ENCODE measurements around the gene KRCC1.
"Not testable (repeated sequence)": the region's sequence is repeated elsewhere in the genome, so short reads cannot be mapped to it uniquely, and the experiment has no call there.

Gene KRCC1

DNA sequence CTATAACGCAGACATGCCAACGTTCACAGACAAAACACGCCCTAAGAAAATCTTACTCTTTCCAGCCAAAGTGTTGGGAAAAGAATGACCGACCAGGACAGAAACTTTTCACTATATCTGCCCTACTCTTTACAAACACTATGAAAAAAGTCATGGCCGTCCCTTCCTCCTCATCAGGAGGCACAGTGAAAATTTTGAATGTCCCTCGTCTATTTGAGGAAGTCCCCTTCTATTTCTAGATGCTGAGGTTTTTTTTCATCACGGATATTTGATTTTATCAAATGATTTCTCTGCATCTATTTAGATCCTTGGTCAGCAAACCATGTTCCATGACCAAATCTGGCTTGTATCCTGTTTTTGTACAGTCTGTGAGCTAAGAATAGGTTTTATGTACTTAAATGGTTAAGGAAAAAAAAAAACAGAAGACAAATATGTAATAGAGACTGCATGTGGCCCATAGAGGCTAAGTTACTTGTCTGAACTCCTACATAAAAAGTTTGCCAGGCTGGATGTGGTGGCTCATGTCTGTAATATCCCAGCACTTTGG lies 61.2 kb downstream of the KRCC1 start:
- DNase-seq, result not testable (repeated sequence)

DNA sequence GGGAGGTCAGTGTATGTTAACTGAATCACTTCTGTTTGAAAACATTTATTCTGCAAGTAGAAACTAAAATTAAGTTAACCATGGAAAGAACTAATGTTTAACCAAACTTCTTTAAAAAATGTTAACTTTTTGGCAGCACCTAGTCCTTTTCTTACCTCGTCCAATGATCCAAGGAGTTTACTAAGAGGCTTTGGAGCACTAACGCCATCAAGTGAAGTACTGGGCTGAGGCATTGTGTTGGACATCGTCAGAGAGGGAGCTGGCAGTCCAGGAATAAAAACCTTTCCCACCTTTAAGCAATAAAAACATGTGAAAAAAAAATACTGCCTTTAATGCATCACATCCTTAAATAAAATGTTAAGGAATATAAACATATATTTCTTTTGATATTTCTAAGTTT lies 63.0 kb downstream of the KRCC1 start:
- DNase-seq, result not testable (repeated sequence)

DNA sequence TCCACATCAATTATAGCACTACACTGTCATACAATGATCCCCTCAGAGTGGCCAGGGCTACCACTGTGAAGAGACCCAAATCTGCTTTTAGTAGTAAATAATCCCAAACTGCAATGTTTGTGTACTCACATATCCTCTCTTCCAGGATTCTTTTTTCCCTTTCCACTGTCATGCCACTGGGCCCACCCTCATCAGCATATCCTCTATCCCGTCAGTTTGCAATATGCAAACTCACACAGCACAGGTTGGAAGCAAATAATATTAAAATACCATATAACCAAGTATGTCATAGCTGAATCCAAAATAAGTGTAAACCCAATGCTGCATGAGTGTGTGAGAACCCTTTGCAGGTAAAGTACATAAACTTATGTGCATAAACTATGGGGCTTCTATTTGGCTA lies 68.1 kb downstream of the KRCC1 start:
- DNase-seq, result not testable (repeated sequence)

DNA sequence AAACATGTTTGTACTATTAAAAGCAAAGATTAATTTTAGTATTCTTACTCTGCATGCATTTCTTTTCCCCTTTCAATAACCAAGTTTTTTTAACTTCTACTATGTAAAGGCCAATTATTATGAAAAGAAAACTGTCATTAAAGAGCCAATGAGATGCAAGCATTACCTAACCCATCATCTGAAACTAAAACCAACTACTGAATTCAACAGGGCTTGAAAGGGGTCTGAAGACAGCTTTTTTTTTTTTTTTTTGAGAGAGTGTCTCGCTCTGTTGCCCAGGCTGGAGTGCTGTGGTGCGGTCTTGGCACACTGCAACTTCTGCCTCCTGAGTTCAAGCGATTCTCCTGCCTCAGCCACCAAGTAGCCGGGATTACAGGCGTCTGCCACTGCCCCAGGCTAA lies 69.7 kb downstream of the KRCC1 start:
- not testable (repeated sequence) for DNase-seq

DNA sequence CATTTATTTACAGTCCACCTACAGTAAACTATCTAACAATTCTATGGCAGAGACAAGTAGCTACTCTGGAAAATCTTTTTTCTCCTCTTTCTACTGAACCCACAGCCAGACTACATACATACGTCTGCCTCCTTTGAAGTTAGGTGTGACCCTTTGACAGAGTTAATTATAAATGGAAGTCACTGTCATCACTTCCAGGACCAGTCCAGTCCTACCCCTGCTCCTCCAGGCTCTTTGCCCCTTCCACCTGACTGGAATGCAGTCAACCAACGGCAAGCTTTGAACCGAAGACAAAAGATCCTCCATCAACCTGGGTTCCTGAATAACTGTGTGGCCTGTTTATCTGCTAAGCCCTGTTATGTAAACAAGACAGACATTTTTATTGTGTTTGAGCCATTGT lies 74.4 kb downstream of the KRCC1 start:
- DNase-seq, result not testable (repeated sequence)
